GM12878 (cell line): Measurements from ENCODE around the gene ARL6. TPM values are rescaled to one million over a fixed set of nuclear protein-coding genes. Genes with fewer than 3 reads are reported as not detected.

Source experiments
- ATAC-seq: fragments of 200-7000 bp; cut with Tn5 transposase; 3 replicates; pipeline ENCODE4 v1.9.1; 2020; ENCODE audit warnings: mild to moderate bottlenecking, moderate library complexity
- BruUV-seq: library from RNA; stranded (reverse); fragments of 400-500 nt; replicated peaks from 2 replicates; lab custom pipeline; 2021; lab: Mats Ljungman, UMichigan
- CTCF ChIA-PET: fragments of 300-600 bp; sonication (Branson Sonifier 250); formaldehyde crosslinking; extraction: SDS; loops from one replicate; lab custom pipeline; 2021; ENCODE audit warnings: inconsistent platforms; lab: Yijun Ruan, JAX
- POLR2A ChIA-PET: fragments of 350-600 bp; formaldehyde crosslinking; extraction: SDS; loops from one replicate; lab custom pipeline; 2021; ENCODE audit warnings: inconsistent platforms; lab: Charles Lee
- RAD21 ChIA-PET: fragments of 300-600 bp; sonication (Branson Sonifier 250); formaldehyde crosslinking; loops from one replicate; lab custom pipeline; 2023; ENCODE audit warnings: antibody characterized with exemption; ENCODE audit not compliant: unreplicated experiment; lab: Charles Lee
- SMC1A ChIA-PET: fragments of 300-600 bp; sonication (Branson Sonifier 250); formaldehyde crosslinking; loops from one replicate; lab custom pipeline; 2023; ENCODE audit not compliant: unreplicated experiment, uncharacterized antibody; lab: Charles Lee
- DNase-seq: peaks from one replicate; pipeline ENCODE4 v3.0.0-alpha.2; 2011; ENCODE audit warnings: low read depth, low spot score
- FAIRE-seq: peaks from 3 replicates; lab custom pipeline; 2011; peaks lifted over from hg19 to GRCh38; lab: Jason Lieb, UNC
- H2AFZ ChIP-seq: 2 replicates; pipeline ENCODE4 v1.6.0; 2011; ENCODE audit warnings: low read depth, low read length, control low read depth; ENCODE audit not compliant: control insufficient read depth
- H3K27ac ChIP-seq: 2 replicates; pipeline ENCODE4 v1.5.1; 2011; ENCODE audit warnings: control low read depth; ENCODE audit not compliant: control insufficient read depth, insufficient read depth
- H3K27me3 ChIP-seq, 2 experiments: replicated peaks in 1 of 2; 2 replicates each; pipeline versions ENCODE4 v1.6.0 to v1.6.1; 2011; ENCODE audit warnings: low read length in 1 of 2; ENCODE audit not compliant: control insufficient read depth in 2 of 2, insufficient read depth in 2 of 2
- H3K36me3 ChIP-seq, 2 experiments: 2 replicates each; pipeline ENCODE4 v1.5.1; 2011; ENCODE audit warnings: low read length in 1 of 2; ENCODE audit not compliant: control insufficient read depth in 2 of 2, insufficient read depth in 2 of 2
- H3K4me1 ChIP-seq: 2 replicates; pipeline ENCODE4 v1.6.1; 2011; ENCODE audit warnings: mild to moderate bottlenecking, low read length, moderate library complexity, mixed read lengths; ENCODE audit not compliant: control insufficient read depth, insufficient read depth
- H3K4me2 ChIP-seq: 2 replicates; pipeline ENCODE4 v1.6.0; 2011; ENCODE audit warnings: control low read depth; ENCODE audit not compliant: control insufficient read depth, insufficient read depth
- H3K4me3 ChIP-seq: fragments of 200-600 bp; sonication (generic); 2 replicates; pipeline ENCODE4 v1.5.1; 2016
- H3K79me2 ChIP-seq: 2 replicates; pipeline ENCODE4 v1.6.0; 2011; ENCODE audit warnings: low read length; ENCODE audit not compliant: control insufficient read depth, insufficient read depth
- H3K9ac ChIP-seq: 2 replicates; pipeline ENCODE4 v1.8.0; 2011; ENCODE audit warnings: low read length, control low read depth, mixed read lengths; ENCODE audit not compliant: control insufficient read depth, insufficient read depth
- H3K9me3 ChIP-seq: replicated peaks from 3 replicates; pipeline ENCODE4 v1.5.1; 2011; ENCODE audit warnings: mild to moderate bottlenecking, low read length; ENCODE audit not compliant: control insufficient read depth, insufficient read depth
- H4K20me1 ChIP-seq: 2 replicates; pipeline ENCODE4 v1.6.0; 2011; ENCODE audit not compliant: control insufficient read depth, insufficient read depth
- BACH1 ChIP-seq: fragments of 450-650 bp; IDR thresholded peaks from 2 replicates; pipeline ENCODE4 v1.6.1; 2017; ENCODE audit warnings: mild to moderate bottlenecking, borderline replicate concordance
- CBFB ChIP-seq: IDR thresholded peaks from 2 replicates; pipeline ENCODE4 v1.6.1; 2016; ENCODE audit warnings: antibody characterized with exemption, low read depth
- CTCF ChIP-seq, 3 experiments: IDR thresholded peaks in 2 of 3; conservative IDR thresholded peaks in 1 of 3; 2 replicates each; pipeline ENCODE4 v1.5.1; 2011; ENCODE audit warnings: low read depth in 3 of 3, low read length in 3 of 3, mild to moderate bottlenecking in 3 of 3, control low read depth in 2 of 3, moderate library complexity in 2 of 3, inconsistent platforms in 1 of 3, mixed read lengths in 1 of 3; ENCODE audit not compliant: control insufficient read depth in 2 of 3, insufficient read depth in 1 of 3; ENCODE audit errors: extremely low read depth in 1 of 3
- EZH2 ChIP-seq: IDR thresholded peaks from 2 replicates; pipeline ENCODE4 v1.6.1; 2012; ENCODE audit warnings: low read depth, mild to moderate bottlenecking, control low read depth, inconsistent platforms, low read length, borderline replicate concordance; ENCODE audit not compliant: control insufficient read depth
- GATAD2B ChIP-seq: fragments of 450-650 bp; conservative IDR thresholded peaks from 2 replicates; pipeline ENCODE4 v1.6.1; 2017; ENCODE audit warnings: low read depth, mild to moderate bottlenecking, moderate library complexity
- IKZF2 ChIP-seq, 2 experiments: fragments of 450-650 bp; IDR thresholded peaks; 2 replicates each; pipeline ENCODE4 v1.6.1; 2017; ENCODE audit warnings: mild to moderate bottlenecking in 2 of 2, moderate library complexity in 2 of 2
- KAT2A ChIP-seq: conservative IDR thresholded peaks from 2 replicates; pipeline ENCODE4 v1.6.1; 2011; ENCODE audit warnings: low read depth, low read length; ENCODE audit not compliant: control insufficient read depth
- KDM1A ChIP-seq: fragments of 200-600 bp; sonication (generic); IDR thresholded peaks from 2 replicates; pipeline ENCODE4 v1.6.1; 2016; ENCODE audit warnings: borderline replicate concordance
- PKNOX1 ChIP-seq: fragments of 450-650 bp; IDR thresholded peaks from 2 replicates; pipeline ENCODE4 v1.6.1; 2016; ENCODE audit warnings: mild to moderate bottlenecking
- POLR2A ChIP-seq: IDR thresholded peaks from 2 replicates; pipeline ENCODE4 v1.6.1; 2011; ENCODE audit warnings: low read depth, mild to moderate bottlenecking, low read length
- POU2F2 ChIP-seq: IDR thresholded peaks from 3 replicates; pipeline ENCODE4 v1.6.1; 2011; ENCODE audit warnings: low read depth, mild to moderate bottlenecking, low read length, borderline replicate concordance
- ZSCAN29 ChIP-seq: fragments of 450-650 bp; IDR thresholded peaks from 2 replicates; pipeline ENCODE4 v1.6.1; 2017; ENCODE audit warnings: mild to moderate bottlenecking, moderate library complexity
- WGBS: methylation state at CpG from one replicate; pipeline ENCODE4 v1.1.6; 2016; ENCODE audit warnings: low lambda C conversion rate; ENCODE audit not compliant: insufficient replicate concordance, insufficient coverage; ENCODE audit errors: missing lambda C conversion rate; 5-methylcytosine and 5-hydroxymethylcytosine counted together
- in situ Hi-C: fragments of 300-500 bp; cut with MboI; formaldehyde crosslinking; loops from 9 replicates; pipeline ENCODE4 v1.14.3; 2018; ENCODE audit warnings: mixed read lengths
- intact Hi-C: fragments of 100-400 bp; cut with micrococcal nuclease; formaldehyde crosslinking; loops from one replicate; pipeline ENCODE4 v1.14.2; 2022; ENCODE audit not compliant: unreplicated experiment
- polyA plus RNA-seq, 11 experiments: library from polyadenylated mRNA; depleted of rRNA in 4 of 11; unstranded in 6 of 11; stranded (reverse) in 5 of 11; fragments of >200 nt; fragmentation: Nextera tagmentation in 4 of 11; fragmentation: Illumina TruSeq in 1 of 11; extraction: Ambion mirVana in 4 of 11; extraction: Trizol in 1 of 11; gene quantifications; 1 replicate in 1 of 11; 2 replicates in 10 of 11; pipeline versions ENCODE4 v1.2.1 to v1.2.3, GENCODE V29; 2011 to 2016; ENCODE audit warnings: inconsistent platforms in 2 of 11, missing spikeins in 2 of 11, low read depth in 1 of 11
- total RNA-seq, 4 experiments: library from RNA; depleted of rRNA in 3 of 4; stranded (reverse); fragments of >200 nt in 3 of 4; fragmentation: Illumina TruSeq in 1 of 4; extraction: Trizol in 1 of 4; gene quantifications; 2 replicates each; pipeline versions ENCODE4 v1.2.1 to v1.2.3, GENCODE V29; 2013 to 2021

The ARL6 gene
- total and polyA plus RNA-seq, 10 of the 15 experiments (the other 5 are each of a cell fraction or from before 2014, with no cell fraction given), result 2.0 to 7.3 (median 4.3) TPM

GRCh38 chr3:97835761-97836160 lies 71.2 kb downstream of the ARL6 start:
- H3K27me3 ChIP-seq, result no peaks in the 10 kb centered on the region

More at GRCh38 chr3:97835761-97836160, 71.2 kb downstream of the ARL6 start:
- TF ChIP-seq GATAD2B (no peak), CTCF (IDR thresholded peaks at IDR 0.05 in 2 of 3, conservative IDR thresholded peaks at IDR 0.05 in 1 of 3; ENCODE audit: control insufficient read depth in 2 of 3, extremely low read depth in 1 of 3, insufficient read depth in 1 of 3, low read depth in 3 of 3, low read length in 3 of 3) (no peak), CBFB (no peak), EZH2 (no peak), IKZF2 (IDR thresholded peaks at IDR 0.05) (no peak), BACH1 (no peak), POU2F2 (no peak), POLR2A (no peak), ZSCAN29 (no peak), KAT2A (no peak), PKNOX1 (no peak), KDM1A (no peak)
- H3K4me1 ChIP-seq, result no peaks in the 10 kb centered on the region
- H3K27ac ChIP-seq, result no peak overlapping the region
- ATAC-seq, result no peak
- in situ Hi-C loops, result no loop called here
- no peak overlapping the region for H3K4me2 ChIP-seq
- ChIA-PET CTCF (no interaction called here), RAD21 (no interaction called here), POLR2A (no interaction called here), SMC1A (no interaction called here)
- no peak overlapping the region for H3K4me3 ChIP-seq
- no peak overlapping the region for H3K9ac ChIP-seq
- H3K36me3 ChIP-seq, result no peaks in the 10 kb centered on the region
- no peak overlapping the region for H2AFZ ChIP-seq
- no peaks in the 10 kb centered on the region for H3K79me2 ChIP-seq
- BruUV-seq, result no TSS peak
- H4K20me1 ChIP-seq, result no peaks in the 10 kb centered on the region
- 86% methylated on average over 5 of the region's 5 CpGs for WGBS
- H3K9me3 ChIP-seq, result no peaks in the 10 kb centered on the region
- intact Hi-C loops, result no loop called here
- no peak for FAIRE-seq
- no peak for DNase-seq
